Measurements from ENCODE around the gene APOL6. TPM values are rescaled to one million over a fixed set of nuclear protein-coding genes. Genes with fewer than 3 reads are reported as not detected.

APOL6 gene
- total and polyA plus RNA-seq, 2 of the 4 experiments (the other 2 are of a cell fraction): 1.2 to 7.2 TPM

DNA sequence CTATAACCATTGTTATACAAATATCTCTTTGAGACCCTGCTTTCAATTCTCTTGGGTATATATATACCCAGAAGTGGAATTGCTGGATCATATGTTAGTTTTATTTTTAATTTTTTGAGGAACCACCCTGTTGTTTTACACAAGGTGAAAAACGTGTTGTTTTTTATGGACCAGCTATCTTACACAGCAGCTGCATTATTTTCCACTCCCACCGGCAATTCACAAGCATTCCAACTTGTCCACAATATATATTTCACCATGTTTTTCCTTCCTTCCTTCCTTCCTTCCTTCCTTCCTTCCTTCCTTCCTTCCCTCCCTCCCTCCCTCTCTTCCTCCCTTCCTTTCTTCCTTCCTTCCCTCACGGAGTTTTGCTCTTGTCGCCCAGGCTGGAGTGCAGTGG lies 63.1 kb downstream of the APOL6 start:
- intact Hi-C loops (cut with micrococcal nuclease) (no loop called here), dilution Hi-C loops (cut with HindIII; ENCODE audit: low sequenced_read_pairs, unreplicated experiment) (no loop called here), in situ Hi-C loops (cut with MboI; ENCODE audit: low sequenced_read_pairs) (no loop called here)
- Histone ChIP-seq H3K23ac (ENCODE audit: low read depth, low read length) (no peak overlapping the region), H4K5ac (ENCODE audit: low read depth, low read length) (no peak overlapping the region), H2AK9ac (replicated peaks; ENCODE audit: low read depth, low read length, poor library complexity) (no peak overlapping the region), H4K8ac (ENCODE audit: low read depth in 2 of 2, low read length in 2 of 2) (no peak overlapping the region), H3K4me1 (ENCODE audit: control insufficient read depth, insufficient read depth, low read length) (peaks cover 6% of the 10 kb centered on the region), H3K27me3 (ENCODE audit: control insufficient read depth, insufficient read depth, low read length) (no peaks in the 10 kb centered on the region), H2BK5ac (ENCODE audit: low read depth, low read length, poor library complexity, severe bottlenecking) (no peak overlapping the region), H3K56ac (ENCODE audit: extremely low read depth, insufficient read depth, low read length) (no peak overlapping the region), H3K79me1 (ENCODE audit: low read depth in 1 of 2, low read length in 2 of 2) (no peaks in the 10 kb centered on the region; a peak in 1 of 4 replicates), H4K20me1 (ENCODE audit: insufficient read depth, low read length) (no peaks in the 10 kb centered on the region), H3K9ac (ENCODE audit: low read depth, low read length) (no peak overlapping the region), H3K4me2 (ENCODE audit: low read depth, low read length) (no peak overlapping the region), H3K18ac (ENCODE audit: low read depth, low read length) (no peak overlapping the region), H2AFZ (replicated peaks; ENCODE audit: low read length, poor library complexity) (no peak overlapping the region), H3K36me3 (ENCODE audit: control insufficient read depth, insufficient read depth, low read length) (no peaks in the 10 kb centered on the region), H4K91ac (ENCODE audit: insufficient read depth, low read depth, low read length) (no peak overlapping the region), H3K9me1 (ENCODE audit: insufficient read depth, low read length) (peaks cover 3% of the 10 kb centered on the region; the same call in 1 of the 2 replicates), H2AK5ac (ENCODE audit: low read depth, low read length) (no peak overlapping the region), H3K4ac (ENCODE audit: low read depth, low read length) (no peak overlapping the region), H2BK15ac (ENCODE audit: low read depth, low read length) (no peak overlapping the region), H3K9me3 (ENCODE audit: control insufficient read depth, insufficient read depth, low read length) (peaks cover 6% of the 10 kb centered on the region), H3K4me3 (ENCODE audit: insufficient read depth, low read depth, low read length) (no peak overlapping the region), H3K14ac (replicated peaks; ENCODE audit: low read depth, low read length) (no peak overlapping the region), H3K27ac (ENCODE audit: insufficient read depth, low read length) (no peak overlapping the region), H2BK120ac (ENCODE audit: low read depth, low read length) (no peak overlapping the region), H2BK20ac (ENCODE audit: low read depth, low read length) (no peak overlapping the region)
- TF ChIP-seq, protein P1, sequence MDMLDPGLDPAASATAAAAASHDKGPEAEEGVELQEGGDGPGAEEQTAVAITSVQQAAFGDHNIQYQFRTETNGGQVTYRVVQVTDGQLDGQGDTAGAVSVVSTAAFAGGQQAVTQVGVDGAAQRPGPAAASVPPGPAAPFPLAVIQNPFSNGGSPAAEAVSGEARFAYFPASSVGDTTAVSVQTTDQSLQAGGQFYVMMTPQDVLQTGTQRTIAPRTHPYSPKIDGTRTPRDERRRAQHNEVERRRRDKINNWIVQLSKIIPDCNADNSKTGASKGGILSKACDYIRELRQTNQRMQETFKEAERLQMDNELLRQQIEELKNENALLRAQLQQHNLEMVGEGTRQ (IDR thresholded peaks at IDR 0.05; ENCODE audit: low read depth, low read length): no peak
- TF ChIP-seq MAFK (IDR thresholded peaks at IDR 0.05; ENCODE audit: low read depth, low read length): no peak
- TF ChIP-seq MAZ (IDR thresholded peaks at IDR 0.05; ENCODE audit: borderline replicate concordance, low read depth, low read length): no peak
- no peak for TF ChIP-seq POLR2A (IDR thresholded peaks at IDR 0.05; ENCODE audit: low read depth, low read length)
- TF ChIP-seq MXI1 (IDR thresholded peaks at IDR 0.05; ENCODE audit: borderline replicate concordance, low read depth, low read length): no peak
- no peak for TF ChIP-seq FOS (IDR thresholded peaks at IDR 0.05; ENCODE audit: low read depth, low read length)
- TF ChIP-seq CEBPB (IDR thresholded peaks at IDR 0.05; ENCODE audit: low read depth, low read length): no peak
- no peak for TF ChIP-seq CHD1 (IDR thresholded peaks at IDR 0.05; ENCODE audit: low read depth, low read length)
- no peak for TF ChIP-seq RAD21 (IDR thresholded peaks at IDR 0.05; ENCODE audit: low read length)
- TF ChIP-seq BHLHE40 (IDR thresholded peaks at IDR 0.05; ENCODE audit: low read depth, low read length): no peak
- no peak for TF ChIP-seq RCOR1 (IDR thresholded peaks at IDR 0.05; ENCODE audit: insufficient replicate concordance, low read length)
- TF ChIP-seq RFX5 (IDR thresholded peaks at IDR 0.05; ENCODE audit: low read depth, low read length): no peak
- TF ChIP-seq, protein P2, sequence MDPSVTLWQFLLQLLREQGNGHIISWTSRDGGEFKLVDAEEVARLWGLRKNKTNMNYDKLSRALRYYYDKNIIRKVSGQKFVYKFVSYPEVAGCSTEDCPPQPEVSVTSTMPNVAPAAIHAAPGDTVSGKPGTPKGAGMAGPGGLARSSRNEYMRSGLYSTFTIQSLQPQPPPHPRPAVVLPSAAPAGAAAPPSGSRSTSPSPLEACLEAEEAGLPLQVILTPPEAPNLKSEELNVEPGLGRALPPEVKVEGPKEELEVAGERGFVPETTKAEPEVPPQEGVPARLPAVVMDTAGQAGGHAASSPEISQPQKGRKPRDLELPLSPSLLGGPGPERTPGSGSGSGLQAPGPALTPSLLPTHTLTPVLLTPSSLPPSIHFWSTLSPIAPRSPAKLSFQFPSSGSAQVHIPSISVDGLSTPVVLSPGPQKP (IDR thresholded peaks at IDR 0.05; ENCODE audit: borderline replicate concordance, low read depth, low read length): no peak
- no peak for TF ChIP-seq NFE2L2 (IDR thresholded peaks at IDR 0.05; ENCODE audit: low read depth, low read length)
- TF ChIP-seq, protein P3, sequence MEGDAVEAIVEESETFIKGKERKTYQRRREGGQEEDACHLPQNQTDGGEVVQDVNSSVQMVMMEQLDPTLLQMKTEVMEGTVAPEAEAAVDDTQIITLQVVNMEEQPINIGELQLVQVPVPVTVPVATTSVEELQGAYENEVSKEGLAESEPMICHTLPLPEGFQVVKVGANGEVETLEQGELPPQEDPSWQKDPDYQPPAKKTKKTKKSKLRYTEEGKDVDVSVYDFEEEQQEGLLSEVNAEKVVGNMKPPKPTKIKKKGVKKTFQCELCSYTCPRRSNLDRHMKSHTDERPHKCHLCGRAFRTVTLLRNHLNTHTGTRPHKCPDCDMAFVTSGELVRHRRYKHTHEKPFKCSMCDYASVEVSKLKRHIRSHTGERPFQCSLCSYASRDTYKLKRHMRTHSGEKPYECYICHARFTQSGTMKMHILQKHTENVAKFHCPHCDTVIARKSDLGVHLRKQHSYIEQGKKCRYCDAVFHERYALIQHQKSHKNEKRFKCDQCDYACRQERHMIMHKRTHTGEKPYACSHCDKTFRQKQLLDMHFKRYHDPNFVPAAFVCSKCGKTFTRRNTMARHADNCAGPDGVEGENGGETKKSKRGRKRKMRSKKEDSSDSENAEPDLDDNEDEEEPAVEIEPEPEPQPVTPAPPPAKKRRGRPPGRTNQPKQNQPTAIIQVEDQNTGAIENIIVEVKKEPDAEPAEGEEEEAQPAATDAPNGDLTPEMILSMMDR (conservative IDR thresholded peaks at IDR 0.05; ENCODE audit: low read depth, low read length): no peak
- POLR2A ChIA-PET (ENCODE audit: unreplicated experiment): no interaction called here
- BruUV-seq (replicated peaks): no TSS peak
- CTCF ChIA-PET: no interaction called here
- WGBS, 2 experiments (ENCODE audit: extremely low coverage in 2 of 2, insufficient read length in 1 of 2): 73% methylated on average over 2 of the region's 4 CpGs; no CpG with 5 or more reads in 1 of the 2 experiments
- ATAC-seq (ENCODE audit: low read depth) (no peak), DNase-seq (no peak)
